ENCODE data around the gene ZNF180.
"Not testable (repeated sequence)": the region's sequence is repeated elsewhere in the genome, so short reads cannot be mapped to it uniquely, and the experiment has no call there.

The ZNF180 gene

DNA sequence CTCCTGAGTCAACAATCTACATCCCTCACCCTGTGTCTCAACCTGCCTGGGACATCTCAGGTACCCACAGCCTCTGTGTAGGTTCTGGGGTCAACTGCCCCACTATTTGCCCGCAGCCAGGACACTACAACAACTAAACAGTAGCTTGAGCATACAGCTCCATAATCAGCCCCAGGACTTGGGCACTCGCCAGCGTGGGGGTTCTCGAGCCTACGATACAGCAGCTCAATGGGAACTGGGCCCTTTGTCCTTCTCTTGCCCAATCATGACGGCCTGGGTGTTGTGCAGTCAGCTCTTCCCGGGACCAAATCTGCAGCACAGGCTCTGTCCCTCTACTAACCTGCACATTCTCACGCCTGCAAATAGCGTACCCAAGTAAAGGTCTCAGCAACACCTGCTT lies 1.3 kb downstream of the ZNF180 start:
- no peak for DNase-seq (ENCODE audit: low read depth in 4 of 4, low spot score in 1 of 4)

DNA sequence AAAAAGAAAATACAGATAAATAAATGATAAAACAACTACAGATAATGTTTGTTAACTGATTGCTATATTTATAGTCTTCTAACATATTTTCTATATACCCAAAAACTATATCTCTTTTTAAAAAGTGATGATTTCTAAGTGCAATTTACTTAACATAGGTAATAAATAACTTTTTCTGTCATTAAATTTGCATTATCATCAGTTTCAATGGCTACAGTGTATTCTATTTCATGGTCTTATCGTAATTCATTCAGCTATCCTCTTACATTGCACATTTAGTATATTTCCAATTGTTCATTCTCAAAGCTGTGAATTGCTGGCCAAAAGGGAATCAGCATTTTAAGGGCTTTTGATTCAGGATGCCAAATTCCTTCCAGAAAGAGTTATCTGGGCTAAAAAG lies 3.6 kb downstream of the ZNF180 start:
- no peak for DNase-seq (ENCODE audit: low read depth in 4 of 4, low spot score in 1 of 4)

DNA sequence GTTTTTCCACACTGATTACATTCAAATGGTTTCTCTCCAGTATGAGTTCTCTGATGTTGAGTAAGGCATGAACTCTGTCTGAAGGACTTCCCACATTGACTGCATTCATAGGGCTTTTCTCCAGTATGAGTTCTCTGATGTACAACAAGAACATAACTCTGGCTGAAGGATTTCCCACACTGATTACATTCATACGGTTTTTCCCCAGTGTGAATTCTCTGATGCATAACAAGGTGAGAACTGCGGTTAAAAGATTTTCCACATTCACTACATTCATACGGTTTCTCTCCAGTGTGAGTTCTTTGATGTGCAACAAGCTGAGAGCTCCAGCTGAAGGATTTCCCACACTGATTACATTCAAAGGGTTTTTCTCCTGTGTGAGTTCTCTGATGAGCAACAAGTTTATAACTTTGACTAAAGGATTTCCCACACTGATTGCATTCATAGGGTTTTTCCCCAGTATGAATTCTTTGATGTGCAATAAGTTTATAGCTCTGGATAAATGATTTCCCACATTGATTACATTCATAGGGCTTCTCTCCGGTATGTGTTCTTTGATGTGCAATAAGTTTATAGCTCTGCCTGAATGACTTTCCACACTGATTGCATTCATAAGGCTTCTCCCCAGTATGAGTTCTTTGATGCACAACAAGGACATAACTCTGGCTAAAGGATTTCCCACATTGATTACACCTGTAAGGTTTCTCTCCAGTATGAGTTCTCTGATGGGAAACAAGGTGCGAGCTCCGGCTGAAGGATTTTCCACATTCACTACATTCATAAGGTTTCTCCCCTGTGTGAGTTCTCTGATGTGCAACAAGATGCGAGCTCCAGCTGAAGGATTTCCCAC lies 23.5 kb downstream of the ZNF180 start:
- DNase-seq (ENCODE audit: low read depth in 4 of 4, low spot score in 1 of 4), result no peak

DNA sequence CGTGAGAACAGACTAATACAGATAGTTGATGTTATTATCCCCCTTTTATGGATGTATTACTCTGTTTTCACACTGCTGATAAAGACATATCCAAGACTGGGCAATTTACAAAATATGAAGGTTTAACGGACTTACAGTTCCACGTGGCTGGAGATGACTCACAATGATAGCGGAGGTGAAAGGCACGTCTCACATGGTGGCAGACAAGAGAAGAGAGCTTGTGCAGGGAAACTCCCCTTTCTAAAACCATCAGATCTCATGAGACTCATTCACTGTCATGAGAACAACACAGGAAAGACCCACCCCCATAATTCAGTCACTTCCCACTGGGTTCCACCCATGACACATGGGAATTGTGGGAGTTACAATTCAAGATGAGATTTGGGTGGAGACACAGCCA lies 31.6 kb downstream of the ZNF180 start:
- not testable (repeated sequence) for DNase-seq (ENCODE audit: low read depth in 4 of 4, low spot score in 1 of 4)

DNA sequence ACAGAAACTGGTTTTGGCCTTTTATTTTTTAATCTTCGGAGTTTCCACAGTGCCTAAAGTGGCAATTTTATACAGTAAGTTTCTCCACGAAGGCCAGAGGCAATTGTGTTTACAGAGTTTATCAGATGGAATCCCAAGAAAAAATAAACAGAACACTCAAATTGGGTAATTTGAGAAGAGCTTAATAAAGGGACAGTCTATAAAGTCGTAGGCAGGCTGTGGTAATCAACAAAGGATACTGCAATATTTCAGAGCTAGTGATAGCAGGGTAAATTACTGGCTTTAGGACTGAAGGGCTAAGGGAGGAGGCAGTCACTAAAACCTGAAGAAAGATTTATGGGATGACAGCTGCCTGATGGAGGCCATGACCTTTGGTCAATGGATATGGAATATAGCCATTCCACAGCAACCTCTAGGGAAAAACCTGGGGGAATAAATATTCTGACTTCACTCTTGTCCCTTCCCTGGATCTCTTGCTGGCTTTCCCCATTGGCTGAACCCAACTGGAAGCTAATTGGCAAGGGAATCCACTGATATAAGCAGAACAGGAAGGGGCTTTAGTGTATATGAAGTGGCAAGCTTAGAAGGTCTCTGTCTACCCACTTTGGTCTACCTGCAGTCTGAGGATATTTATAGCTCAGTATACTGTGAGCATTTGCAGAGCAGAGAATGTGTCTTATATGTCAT lies 37.6 kb downstream of the ZNF180 start:
- DNase-seq (ENCODE audit: low read depth in 4 of 4, low spot score in 1 of 4), result not testable (repeated sequence)

DNA sequence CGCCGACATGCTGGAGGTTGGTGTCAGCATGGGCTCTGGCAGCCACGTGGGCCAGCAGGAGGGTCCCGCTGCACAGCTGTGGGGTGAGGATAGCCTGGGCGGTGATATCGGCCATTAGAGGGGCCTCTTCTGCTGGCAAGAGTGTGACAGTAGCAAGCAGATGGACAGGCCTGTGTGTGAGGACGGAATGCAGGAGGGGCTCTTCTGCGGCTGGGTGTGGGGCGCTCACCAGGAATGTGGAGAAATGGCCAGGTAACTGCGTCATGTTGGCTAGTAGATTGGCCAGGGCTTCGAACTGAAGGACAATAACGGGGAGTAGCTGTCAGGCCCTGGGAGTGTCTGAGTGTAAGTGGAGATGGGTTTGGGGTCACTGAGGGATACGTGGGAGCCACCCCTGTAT lies 44.3 kb downstream of the ZNF180 start:
- DNase-seq (ENCODE audit: low read depth in 4 of 4, low spot score in 1 of 4), result not testable (repeated sequence)

DNA sequence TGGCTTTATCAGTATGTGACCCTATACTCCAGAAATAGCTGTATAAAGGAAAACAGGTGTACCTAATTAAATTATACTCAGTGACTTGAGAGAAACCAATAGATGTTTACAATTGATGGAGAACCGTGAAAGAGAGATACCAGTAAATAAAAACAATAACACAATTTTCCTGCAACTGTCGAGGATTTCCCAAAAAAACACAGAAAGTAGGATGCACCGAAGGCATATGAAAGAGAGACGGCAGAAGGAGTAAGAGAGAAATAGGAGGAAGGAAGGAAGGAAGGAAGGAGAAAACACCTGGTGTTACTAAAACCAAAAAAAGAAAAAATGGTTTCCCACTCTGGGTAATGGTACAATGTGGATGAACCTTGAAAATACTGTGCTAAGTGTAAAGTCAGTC lies 45.2 kb downstream of the ZNF180 start:
- no peak for DNase-seq (ENCODE audit: low read depth in 4 of 4, low spot score in 1 of 4)

DNA sequence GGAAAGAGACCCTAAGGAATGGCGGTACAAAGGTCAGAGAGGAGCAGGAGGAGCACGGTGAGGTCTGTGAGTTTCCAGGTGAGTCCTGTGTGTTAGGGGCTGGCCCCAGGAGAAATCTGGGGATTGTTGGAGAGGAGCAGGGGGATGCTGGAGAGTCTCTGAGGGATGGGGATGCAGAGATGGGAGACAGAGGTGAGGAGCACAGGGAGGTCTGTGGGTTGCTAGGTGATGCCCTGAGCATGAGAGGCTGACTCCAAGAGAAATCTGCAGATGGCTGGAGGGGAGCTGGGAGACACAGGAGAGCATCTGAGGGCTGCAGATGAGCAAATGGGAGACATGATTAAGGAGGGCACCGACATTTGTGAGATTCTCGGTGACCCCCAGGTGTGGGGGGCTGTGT lies 48.0 kb downstream of the ZNF180 start:
- DNase-seq (ENCODE audit: low read depth in 4 of 4, low spot score in 1 of 4), result no peak

DNA sequence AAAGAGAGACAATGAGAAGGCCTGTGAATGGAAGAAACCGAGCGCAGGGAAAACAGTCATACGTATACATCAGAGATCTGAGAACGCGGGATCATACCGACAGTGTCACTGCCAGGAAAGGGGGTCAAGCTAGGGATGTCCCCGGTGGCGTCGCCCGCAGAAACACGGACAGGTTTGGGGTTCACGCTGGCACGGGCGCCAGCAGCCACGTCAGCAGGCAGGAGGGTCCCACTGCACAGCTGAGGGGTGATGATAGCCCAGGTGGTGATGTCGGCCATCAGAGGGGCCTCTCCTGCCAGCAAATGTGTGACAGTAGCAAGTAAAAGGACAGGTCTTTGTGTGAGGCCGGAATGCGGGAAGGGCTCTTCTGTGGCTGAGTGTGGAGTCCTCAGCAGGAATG lies 48.6 kb downstream of the ZNF180 start:
- no peak for DNase-seq (ENCODE audit: low read depth in 4 of 4, low spot score in 1 of 4)

DNA sequence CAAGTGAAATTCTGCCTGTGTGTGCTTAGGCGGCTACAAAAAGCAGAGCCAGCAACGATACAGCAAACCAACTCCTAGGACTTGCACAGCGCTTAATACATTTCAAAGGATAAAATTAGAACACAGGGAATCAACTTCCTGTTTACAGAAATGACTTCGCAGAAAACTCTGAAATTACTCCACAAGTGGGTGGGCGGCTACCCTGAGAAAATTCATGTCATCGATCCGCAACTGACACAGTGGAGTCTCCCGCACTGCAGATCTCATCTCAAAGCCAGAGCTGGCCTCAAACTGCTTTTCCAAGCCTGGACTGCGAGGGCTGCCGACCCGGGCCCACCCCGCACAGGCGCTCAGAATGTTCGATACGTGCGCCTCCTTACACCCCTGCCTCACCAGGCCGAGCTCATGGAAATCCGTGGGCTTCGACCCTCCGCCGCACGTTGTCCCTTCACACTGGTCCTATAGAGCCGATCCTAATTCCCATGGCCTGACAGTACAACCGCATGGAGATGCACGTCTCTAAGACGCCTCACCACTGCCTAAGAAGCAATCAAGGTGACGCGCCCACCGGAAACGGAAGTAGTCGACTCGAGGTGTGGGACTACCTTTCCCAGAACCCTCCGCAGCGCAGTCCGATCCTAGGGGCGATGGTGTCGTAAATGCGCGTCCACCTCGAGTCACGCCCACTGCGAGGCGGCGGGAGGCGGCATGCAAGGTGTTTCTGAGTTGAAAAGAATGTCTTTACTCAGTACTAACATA lies 52.2 kb downstream of the ZNF180 start, which contains the start of gene ZNF229:
Gene ZNF229 (minus strand): TSS at position 557 of the 759 bp plus-strand sequence. CDS start 5,625 bp downstream, outside the sequence.
- peak; percentile 32 to 73 (median 48) for DNase-seq (ENCODE audit: low read depth in 4 of 4, low spot score in 1 of 4)

DNA sequence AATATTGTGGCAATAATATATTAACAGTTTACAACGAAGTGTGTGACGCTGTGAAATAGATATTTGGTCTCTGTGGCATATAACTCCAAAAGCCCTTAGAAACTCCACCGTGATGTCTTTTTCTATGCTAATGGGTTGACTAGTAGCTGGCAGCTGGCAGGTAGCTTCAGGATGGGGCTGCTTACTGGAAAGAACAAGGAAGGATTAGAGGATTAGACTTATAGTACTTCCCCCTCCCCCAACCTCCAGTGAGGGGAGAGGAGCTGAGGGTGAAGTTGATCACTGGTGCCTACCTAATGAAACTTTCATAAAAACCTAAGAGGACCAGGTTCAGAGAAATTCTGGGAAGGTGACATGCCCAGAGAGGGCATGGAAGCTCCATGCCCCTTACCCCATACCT lies 61.9 kb downstream of the ZNF180 start:
- no peak for DNase-seq (ENCODE audit: low read depth in 4 of 4, low spot score in 1 of 4)

DNA sequence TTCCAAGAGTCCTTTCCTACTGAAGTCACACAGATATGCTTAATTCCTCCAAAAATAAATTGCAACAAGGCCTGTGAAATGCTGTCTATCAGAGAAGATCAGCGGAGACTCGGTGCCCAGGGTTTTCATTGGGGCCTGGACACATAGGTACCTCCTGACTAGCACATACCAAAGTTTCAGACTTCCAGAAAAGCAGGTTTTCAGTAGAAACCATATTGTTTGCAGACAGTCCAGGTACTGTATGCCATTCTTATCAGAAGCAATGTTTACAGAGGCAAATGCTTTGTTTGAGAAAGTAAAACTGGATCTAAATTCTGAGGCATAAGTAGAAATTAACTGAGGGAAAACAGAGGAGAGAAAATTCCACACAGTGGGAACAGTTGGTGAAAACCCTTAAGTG lies 64.9 kb downstream of the ZNF180 start:
- no peak for DNase-seq (ENCODE audit: low read depth in 4 of 4, low spot score in 1 of 4)

DNA sequence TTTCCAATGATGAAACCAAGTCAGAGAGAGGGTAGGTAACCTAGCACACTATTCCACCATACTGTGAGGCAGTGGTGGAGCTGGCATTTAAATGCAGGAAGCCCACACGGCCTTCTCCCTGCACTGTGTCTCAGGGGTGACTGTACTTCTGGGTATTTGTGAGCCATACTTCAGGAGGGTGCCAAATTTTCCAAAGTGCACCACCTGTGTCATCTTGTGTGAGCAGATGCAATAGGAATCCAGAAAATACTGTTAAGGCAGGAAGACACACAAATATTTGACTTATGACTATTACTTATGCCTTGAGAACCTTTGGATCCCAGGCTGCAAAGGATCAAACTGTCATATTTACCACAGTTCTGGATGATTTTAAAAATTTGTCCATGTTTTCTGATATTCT lies 69.4 kb downstream of the ZNF180 start:
- no peak for DNase-seq (ENCODE audit: low read depth in 4 of 4, low spot score in 1 of 4)

Data from stimulated activated CD4-positive, alpha-beta T cell treated with anti-CD3 and anti-CD28 coated beads, Interleukin-1b, Interleukin-23, amount 100 ng/mL, for 24 hours (primary cell).